OCI-M2 (cell line): ENCODE data around the gene ABCA7.

Source experiments
- DNase-seq: peaks from one replicate; lab custom pipeline; 2025; ENCODE audit not compliant: unreplicated experiment; lab: John Stamatoyannopoulos, UW

The ABCA7 gene

GRCh38 chr19:1040476-1041271 is 767 bp downstream of the ABCA7 start:
- DNase-seq: peak; percentile 81

GRCh38 chr19:1041272-1041834 is 1.4 kb downstream of the ABCA7 start:
- no peak for DNase-seq

- no peak for DNase-seq
These were observed 2.2 kb downstream of the ABCA7 start for GRCh38 chr19:1041835-1042685.

GRCh38 chr19:1042689-1043511 is 3.0 kb downstream of the ABCA7 start:
- DNase-seq: no peak

GRCh38 chr19:1045247-1045603 is 5.3 kb downstream of the ABCA7 start:
- DNase-seq: no peak

GRCh38 chr19:1046117-1046626 is 6.3 kb downstream of the ABCA7 start:
- DNase-seq: no peak

GRCh38 chr19:1046836-1047695 is 7.2 kb downstream of the ABCA7 start:
- no peak for DNase-seq

DNA sequence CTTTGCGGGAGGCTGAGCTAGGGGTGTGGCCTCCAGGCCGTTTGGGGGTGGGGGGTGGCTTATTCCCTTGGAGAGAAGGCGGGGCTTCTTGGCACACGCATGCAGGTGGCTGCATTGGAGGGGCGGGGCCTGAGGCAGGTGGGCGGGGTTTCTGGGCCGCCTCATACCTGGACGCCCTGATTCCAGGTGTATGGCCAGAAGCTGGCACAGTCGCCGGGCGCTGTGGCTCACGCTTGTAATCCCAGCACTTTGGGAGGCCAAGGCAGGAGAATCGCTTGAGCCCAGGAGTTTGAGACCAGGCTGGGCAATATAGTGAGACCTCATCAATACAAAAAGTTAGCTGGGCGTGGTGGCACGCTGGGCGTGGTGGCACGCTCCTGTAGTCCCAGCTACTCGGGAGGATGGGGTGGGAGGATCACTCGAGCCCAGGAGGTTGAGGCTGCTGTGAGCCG is 7.8 kb downstream of the ABCA7 start:
- no peak for DNase-seq

DNA sequence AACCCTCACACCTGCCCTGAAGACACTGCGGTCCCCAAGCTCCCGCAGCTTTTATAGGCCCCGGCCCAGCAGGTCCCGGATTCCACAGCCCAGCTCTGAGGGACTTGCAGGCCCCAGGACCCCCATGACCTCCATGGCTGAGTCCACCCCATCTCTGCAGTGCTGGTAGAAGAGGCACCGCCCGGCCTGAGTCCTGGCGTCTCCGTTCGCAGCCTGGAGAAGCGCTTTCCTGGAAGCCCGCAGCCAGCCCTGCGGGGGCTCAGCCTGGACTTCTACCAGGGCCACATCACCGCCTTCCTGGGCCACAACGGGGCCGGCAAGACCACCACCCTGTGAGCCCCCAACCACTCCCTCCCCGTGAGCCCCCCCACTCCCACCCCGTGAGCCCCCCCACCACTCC is 9.2 kb downstream of the ABCA7 start:
- no peak for DNase-seq

DNA sequence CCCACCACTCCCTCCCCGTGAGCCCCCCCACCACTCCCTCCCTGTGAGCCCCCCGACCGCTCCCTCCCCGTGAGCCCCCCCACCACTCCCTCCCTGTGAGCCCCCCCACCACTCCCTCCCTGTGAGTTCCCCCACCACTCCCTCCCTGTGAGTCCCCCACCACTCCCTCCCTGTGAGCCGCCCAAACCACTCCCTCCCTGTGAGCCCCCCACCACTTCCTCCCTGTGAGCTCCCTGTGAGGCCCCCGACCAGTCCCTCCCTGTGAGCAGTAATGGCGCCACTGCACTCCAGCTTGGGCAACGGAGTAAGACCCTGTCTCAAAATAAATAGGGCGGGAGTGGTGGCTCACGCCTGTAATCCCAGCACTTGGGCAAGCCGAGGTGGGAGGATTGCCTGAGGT is 9.9 kb downstream of the ABCA7 start:
- no peak for DNase-seq

DNA sequence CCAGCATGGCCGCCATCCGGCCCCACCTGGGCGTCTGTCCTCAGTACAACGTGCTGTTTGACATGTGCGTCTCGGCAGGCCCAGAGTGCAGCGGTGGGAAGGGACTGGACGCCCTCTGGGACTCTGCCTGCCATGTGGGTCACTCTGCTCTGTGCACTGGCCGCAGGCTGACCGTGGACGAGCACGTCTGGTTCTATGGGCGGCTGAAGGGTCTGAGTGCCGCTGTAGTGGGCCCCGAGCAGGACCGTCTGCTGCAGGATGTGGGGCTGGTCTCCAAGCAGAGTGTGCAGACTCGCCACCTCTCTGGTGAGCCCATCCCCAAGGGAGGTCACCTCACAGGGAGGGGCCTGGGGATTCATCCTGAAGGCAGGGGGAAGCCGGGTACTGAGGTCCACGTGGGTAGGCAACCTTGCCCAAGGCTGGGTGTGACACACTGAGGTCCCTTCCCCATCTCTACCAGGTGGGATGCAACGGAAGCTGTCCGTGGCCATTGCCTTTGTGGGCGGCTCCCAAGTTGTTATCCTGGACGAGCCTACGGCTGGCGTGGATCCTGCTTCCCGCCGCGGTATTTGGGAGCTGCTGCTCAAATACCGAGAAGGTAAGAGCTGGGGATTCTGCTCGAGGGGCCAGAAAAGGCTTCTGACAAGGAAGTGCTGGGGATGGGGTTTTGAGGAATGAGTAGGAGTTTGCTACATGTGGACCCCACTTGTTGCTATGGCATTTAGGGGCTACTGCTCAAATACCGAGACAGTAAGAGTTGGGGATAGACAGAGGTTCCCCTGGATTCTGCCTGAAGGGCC is 11.3 kb downstream of the ABCA7 start:
- no peak for DNase-seq

DNA sequence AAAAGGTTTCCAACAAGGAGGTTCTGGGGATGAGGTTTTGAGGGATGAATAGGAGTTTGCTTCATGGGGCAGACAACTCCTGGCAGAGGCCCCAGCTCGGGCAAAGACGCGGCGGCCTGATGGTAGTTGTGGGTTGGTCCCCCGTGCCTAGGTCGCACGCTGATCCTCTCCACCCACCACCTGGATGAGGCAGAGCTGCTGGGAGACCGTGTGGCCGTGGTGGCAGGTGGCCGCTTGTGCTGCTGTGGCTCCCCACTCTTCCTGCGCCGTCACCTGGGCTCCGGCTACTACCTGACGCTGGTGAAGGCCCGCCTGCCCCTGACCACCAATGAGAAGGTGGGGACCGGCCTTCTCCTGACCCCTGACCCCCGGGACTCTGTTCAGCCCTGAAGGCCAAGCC is 11.9 kb downstream of the ABCA7 start:
- DNase-seq: no peak

GRCh38 chr19:1052349-1052975 is 12.6 kb downstream of the ABCA7 start:
- DNase-seq: no peak

DNA sequence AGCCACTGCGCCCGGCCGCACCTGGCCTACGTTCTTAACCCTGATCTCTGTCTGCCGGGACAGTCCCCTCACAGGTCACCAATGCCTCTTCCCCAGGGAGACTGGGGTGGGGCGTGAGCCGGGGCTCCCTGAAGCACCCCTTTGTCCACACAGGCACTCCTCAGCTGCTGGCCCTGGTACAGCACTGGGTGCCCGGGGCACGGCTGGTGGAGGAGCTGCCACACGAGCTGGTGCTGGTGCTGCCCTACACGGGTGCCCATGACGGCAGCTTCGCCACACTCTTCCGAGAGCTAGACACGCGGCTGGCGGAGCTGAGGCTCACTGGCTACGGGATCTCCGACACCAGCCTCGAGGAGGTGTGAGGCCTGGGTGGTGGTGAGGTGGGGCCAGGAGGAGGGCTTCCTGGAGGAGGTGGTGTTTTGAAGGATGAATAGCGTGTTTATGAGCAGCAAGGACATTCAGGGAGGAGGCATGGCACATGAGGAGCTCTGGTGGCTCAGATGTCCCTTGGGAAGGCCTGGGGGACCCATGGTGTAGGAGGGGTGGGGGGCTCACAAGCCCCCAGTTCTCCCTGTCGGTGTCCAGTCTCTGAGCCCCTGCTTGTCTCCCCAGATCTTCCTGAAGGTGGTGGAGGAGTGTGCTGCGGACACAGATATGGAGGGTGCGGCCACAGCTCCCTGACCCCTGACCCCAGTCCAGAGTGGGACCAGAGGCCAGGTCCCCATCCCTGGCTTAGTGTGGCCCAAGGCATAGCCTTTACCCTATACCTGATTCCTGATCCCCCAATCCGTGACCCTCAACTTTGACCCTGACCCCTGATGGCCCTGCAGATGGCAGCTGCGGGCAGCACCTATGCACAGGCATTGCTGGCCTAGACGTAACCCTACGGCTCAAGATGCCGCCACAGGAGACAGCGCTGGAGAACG is 13.5 kb downstream of the ABCA7 start:
- no peak for DNase-seq

GRCh38 chr19:1054102-1055027 is 14.5 kb downstream of the ABCA7 start:
- DNase-seq: no peak

DNA sequence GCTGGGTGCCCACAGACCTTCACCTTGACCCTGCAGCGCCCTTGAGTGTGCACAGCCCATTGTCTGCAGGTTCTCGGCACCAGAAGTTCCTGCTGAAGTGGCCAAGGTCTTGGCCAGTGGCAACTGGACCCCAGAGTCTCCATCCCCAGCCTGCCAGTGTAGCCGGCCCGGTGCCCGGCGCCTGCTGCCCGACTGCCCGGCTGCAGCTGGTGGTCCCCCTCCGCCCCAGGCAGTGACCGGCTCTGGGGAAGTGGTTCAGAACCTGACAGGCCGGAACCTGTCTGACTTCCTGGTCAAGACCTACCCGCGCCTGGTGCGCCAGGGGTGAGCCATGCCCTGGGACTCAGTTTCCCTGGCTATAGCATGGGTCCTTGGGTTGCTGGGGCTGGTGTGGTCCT is 15.1 kb downstream of the ABCA7 start:
- no peak for DNase-seq
